NCI-H2227 treated with DMSO at 0.1 percent for 48 hours (cell line): ENCODE data around the gene CNNM1.

ENCODE experiments used
- DNase-seq: peaks from one replicate; lab custom pipeline; 2025; lab: John Stamatoyannopoulos, UW

CNNM1 gene

GRCh38 chr10:99421233-99421739 is 92.1 kb downstream of the CNNM1 start:
- DNase-seq: no peak

- no peak for DNase-seq
Measured at GRCh38 chr10:99422529-99423096, 93.5 kb downstream of the CNNM1 start.

DNA sequence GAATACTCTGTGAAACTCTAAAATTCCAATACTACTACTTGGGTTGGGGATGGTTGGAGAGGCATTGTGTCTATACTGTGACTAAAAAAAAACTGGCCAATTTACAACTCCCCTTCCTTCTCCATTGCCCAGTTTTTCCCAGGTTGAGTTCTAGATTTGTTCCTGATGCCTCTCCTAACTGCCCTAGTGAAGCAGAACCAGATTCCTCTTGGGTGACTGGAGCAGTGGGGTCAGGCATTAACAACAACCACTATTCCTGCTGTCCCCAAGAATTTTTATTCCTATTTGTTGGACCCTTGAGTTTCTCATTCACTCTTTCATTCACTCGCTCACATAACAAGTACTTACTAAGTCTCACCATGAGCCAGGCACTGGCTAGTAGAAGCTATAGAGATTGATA is 95.5 kb downstream of the CNNM1 start:
- DNase-seq: no peak

DNA sequence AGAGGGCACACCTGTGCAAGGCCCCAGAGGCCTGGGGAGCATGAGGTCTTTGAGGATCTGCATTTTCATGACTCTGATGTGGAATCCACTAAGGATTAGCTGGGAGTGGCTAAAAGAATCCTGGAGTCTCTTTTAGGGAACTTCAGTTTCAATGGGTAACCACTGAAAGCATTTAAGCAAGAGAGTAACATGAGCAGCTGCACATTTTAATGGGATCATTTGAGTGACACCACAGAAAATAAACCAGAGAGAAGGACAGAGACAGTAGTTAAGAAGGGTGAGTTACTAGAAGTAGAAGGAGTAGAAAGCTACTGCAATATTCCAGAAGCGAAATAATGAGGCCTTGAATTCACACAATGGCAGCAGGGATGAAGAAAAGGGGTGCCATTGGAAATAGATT is 96.0 kb downstream of the CNNM1 start:
- DNase-seq: no peak

- DNase-seq: no peak
Measured at GRCh38 chr10:99426689-99427088, 97.5 kb downstream of the CNNM1 start.

- DNase-seq: no peak
Measured at GRCh38 chr10:99427566-99428190, 98.5 kb downstream of the CNNM1 start.

DNA sequence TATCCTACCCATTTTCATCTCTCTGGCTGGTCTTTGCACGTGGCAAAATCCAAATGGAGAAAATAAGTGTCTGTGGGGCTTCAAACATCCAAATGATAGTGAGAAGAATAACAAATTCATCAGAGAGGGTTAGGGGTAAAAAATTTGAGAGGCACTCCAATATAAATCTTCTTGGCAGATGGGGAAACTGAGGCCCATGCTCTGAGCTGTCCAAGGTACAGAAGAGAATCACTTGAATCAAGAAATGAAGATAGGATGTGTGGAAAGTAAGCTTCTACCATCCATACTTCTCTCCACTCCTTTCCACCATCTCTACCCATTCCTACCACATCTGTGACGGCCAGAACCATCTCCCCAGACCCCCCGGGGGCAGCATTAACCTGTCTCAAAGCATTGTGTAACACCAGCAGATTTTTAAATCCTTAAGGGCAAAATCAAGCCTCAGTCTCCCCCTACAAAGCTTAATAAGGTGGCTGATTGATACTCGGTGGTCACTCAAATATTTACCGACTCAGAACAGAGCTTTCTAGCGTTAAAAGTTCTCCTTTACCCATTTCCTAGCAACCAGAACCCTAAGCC is 100.5 kb downstream of the CNNM1 start:
- DNase-seq: no peak

- no peak for DNase-seq
Measured at GRCh38 chr10:99430116-99430450, 100.9 kb downstream of the CNNM1 start.

GRCh38 chr10:99430451-99431189 is 101.5 kb downstream of the CNNM1 start, which contains the start of gene GOT1:
GOT1 (minus strand) TSS chr10:99430624; CDS start chr10:99430565, 59 bp downstream.
- DNase-seq: peak; percentile 95

DNA sequence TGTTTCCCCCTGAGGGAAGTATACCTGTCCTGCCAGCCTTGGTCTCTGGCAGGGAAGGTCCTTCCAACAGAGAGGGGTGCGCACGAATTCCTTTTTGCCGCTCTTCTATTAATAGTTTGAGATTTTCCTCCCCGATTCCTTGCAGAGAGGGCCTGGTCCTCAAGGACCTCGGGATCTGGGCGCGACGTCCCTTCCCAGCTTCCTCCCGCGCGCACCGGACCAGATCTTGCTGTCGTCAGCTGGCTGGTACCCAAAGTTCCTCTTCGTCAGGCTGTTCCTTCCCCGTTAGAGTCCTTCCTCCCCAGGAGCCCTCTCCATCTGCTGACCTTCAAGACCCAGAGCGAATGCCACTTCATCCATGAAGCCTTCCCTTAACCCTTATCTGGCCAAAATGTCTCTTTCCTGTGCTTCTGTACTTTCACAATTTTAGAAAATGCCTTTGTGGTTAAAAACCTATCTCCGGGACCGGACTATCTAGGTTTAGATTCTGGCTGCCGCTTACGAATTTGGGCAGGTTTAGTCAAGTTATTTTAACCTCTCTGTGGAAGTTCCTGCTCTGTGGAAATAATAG is 102.1 kb downstream of the CNNM1 start:
- DNase-seq: no peak

- DNase-seq: no peak
Measured at GRCh38 chr10:99432047-99432446, 102.9 kb downstream of the CNNM1 start.

GRCh38 chr10:99432881-99433280 is 103.7 kb downstream of the CNNM1 start:
- no peak for DNase-seq

DNA sequence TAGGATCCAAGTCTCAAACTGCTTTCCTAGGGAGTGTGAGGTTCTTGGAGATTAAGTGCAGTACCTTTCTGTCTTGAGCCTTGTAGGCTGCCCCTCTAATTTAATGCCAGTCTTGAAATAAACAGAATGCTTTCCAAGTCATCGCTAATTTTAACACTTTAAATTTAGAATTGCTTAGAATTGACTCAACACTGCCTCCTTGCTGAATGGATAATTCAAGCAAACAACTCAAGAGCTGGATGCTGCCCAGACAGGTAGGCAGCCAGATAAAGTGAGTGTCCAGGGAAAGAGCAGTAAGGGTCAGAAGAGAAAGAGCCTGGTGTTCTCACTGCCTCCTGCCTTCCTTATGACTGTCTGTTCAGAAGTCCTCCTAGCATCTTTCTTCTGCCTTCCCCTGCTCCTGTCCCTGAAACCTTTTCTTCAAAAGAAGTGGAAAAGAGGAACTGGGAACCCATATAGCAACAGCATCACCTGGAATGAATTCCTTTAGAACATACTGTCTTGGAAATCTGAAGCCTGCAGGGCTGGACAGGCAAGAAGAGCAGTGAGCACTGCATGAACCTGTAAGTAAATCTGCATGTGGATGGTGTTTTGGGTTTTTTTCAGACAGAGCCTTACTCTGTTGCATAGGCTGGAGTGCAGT is 104.3 kb downstream of the CNNM1 start:
- no peak for DNase-seq

GRCh38 chr10:99435986-99436638 is 107.0 kb downstream of the CNNM1 start:
- DNase-seq: peak; percentile 8

GRCh38 chr10:99438890-99439289 is 109.7 kb downstream of the CNNM1 start:
- DNase-seq: no peak

DNA sequence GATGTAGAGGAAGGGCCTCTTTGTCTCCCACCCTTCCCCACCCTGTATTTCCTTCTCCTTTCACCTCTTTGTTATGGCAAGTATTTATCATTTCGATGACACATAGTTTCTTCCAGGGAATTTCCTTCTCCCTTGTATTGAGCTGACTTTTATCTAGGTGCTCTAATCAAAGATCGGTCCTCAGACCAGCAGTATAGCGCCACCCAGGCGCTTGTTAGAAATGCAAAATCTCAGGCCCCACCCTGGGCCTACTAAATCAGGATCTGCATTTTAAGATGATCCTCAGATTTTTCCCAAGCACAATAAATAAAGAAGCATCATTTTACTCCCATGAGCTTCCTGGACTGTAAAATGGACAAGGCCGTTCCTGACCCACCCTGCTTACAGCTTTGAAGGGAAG is 113.2 kb downstream of the CNNM1 start:
- DNase-seq: no peak

DNA sequence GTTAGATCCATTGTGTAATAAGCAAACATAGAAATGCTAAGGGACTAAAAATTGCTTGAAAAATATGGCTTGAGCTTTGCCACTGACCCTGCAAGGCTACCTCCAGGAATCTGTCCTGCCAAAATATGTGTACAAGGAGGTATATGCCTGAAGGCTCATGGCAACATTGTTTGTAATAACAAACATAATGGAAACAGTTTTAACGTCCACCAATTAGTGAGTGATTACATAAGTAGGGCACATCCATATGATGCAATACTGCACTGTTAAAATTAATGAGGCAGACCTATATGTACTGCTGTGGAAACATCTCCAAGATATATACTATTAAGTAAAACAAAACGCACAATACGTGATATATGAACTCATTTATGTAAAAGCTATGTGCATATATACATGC is 114.3 kb downstream of the CNNM1 start:
- no peak for DNase-seq
